Fibroblast of skin of abdomen (primary cell): Measurements from ENCODE around the gene SLC45A1.

ENCODE experiments used
- DNase-seq: peaks from one replicate; pipeline ENCODE4 v3.0.0-alpha.2; 2013

Gene SLC45A1

GRCh38 chr1:8337776-8338525 lies 20.0 kb downstream of the SLC45A1 start:
- no peak for DNase-seq

- no peak for DNase-seq
Observed at GRCh38 chr1:8338526-8339202, 20.8 kb downstream of the SLC45A1 start.

GRCh38 chr1:8339203-8339600 lies 21.3 kb downstream of the SLC45A1 start:
- no peak for DNase-seq

GRCh38 chr1:8340448-8340847 lies 22.5 kb downstream of the SLC45A1 start:
- no peak for DNase-seq

- DNase-seq = peak; percentile 70
Observed at GRCh38 chr1:8342325-8342724, 24.4 kb downstream of the SLC45A1 start.

GRCh38 chr1:8343044-8343443 lies 25.1 kb downstream of the SLC45A1 start:
- DNase-seq = no peak

- DNase-seq = peak; percentile 95
Observed at GRCh38 chr1:8343464-8344001, 25.6 kb downstream of the SLC45A1 start.

GRCh38 chr1:8344893-8345507 lies 27.1 kb downstream of the SLC45A1 start:
- DNase-seq = no peak

GRCh38 chr1:8345621-8346415 lies 27.9 kb downstream of the SLC45A1 start:
- DNase-seq = no peak

GRCh38 chr1:8347635-8348034 lies 29.7 kb downstream of the SLC45A1 start:
- DNase-seq = no peak

- no peak for DNase-seq
Observed at GRCh38 chr1:8348047-8348776, 30.3 kb downstream of the SLC45A1 start.

GRCh38 chr1:8348777-8349472 lies 31.0 kb downstream of the SLC45A1 start:
- DNase-seq = peak; percentile 49

- no peak for DNase-seq
Observed at GRCh38 chr1:8349473-8349865, 31.6 kb downstream of the SLC45A1 start.

GRCh38 chr1:8349961-8350360 lies 32.0 kb downstream of the SLC45A1 start:
- DNase-seq = no peak

- no peak for DNase-seq
Observed at GRCh38 chr1:8350914-8351684, 33.2 kb downstream of the SLC45A1 start.

- DNase-seq = peak; percentile 16
Observed at GRCh38 chr1:8351693-8352470, 34.0 kb downstream of the SLC45A1 start.

GRCh38 chr1:8352471-8352845 lies 34.5 kb downstream of the SLC45A1 start:
- no peak for DNase-seq

- no peak for DNase-seq
Observed at GRCh38 chr1:8352886-8353785, 35.2 kb downstream of the SLC45A1 start.

- no peak for DNase-seq
Observed at GRCh38 chr1:8354038-8354437, 36.1 kb downstream of the SLC45A1 start.
